Measurements from ENCODE around the gene ZNF746.
"Not testable (repeated sequence)": the region's sequence is repeated elsewhere in the genome, so short reads cannot be mapped to it uniquely, and the experiment has no call there.

The ZNF746 gene

GRCh38 chr7:149457766-149458165 is 39.8 kb downstream of the ZNF746 start:
- DNase-seq, result no peak

DNA sequence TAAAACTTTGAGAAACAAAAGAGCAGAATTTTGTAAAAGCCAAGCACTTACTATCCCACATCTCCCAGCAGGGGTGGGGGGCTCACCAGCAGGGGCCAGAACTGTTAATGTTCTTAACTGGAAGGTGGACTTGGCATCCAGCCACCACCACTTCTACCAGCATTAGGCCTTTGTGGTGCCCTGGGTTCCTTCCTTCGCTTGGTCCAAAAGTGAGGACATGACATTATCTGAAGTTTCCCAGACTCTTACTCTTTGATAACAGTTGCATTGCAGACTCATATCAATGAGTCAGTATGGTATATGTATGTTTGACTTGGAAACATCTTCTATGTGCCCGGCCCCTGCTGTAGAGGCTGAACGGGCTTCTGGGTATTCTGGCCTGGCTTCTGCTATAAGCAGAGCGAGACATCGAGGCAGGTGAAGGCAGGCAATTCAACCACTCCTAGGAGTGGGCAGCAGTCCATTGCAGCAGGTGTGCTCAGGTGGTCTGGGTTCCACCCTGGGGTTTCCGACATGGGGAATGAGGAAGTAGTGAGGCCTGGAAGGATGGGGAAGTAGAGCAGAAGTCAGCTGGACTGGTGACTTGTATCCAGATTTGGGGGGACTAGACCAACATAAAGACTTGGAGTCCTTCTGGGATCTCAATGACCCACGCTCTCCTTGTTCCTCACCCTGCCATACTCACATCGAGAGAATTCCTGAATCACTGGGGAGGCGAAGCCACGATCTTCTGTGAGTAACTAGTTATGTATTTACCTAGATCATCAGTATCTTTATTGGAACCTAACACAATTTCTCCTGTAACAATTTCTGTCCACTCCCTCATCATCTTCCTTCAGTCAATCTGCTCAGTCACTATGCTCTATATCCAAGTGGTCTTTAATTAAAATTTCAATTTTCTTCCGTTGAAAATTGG is 40.8 kb downstream of the ZNF746 start:
- DNase-seq, result no peak

- no peak for DNase-seq
Observed at GRCh38 chr7:149455175-149455950, 42.2 kb downstream of the ZNF746 start.

DNA sequence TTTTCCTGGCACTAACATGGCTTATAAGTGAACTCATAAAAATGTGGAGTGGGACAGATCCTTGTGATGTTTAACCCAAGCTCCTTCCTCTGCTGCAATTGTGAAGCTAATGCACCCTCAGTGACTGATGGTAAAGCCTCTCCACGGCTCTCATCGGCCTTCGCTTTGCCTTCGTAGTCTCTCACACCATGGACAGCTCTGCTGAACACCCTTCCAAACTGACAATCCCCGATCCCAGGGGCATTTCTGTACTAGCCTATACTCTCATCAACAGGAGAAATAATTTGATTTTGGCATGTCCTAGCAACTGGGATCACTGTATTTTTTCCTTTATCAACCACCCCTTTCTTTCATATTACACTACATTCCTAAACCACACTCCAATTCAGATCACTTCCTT is 42.9 kb downstream of the ZNF746 start:
- DNase-seq, result no peak

DNA sequence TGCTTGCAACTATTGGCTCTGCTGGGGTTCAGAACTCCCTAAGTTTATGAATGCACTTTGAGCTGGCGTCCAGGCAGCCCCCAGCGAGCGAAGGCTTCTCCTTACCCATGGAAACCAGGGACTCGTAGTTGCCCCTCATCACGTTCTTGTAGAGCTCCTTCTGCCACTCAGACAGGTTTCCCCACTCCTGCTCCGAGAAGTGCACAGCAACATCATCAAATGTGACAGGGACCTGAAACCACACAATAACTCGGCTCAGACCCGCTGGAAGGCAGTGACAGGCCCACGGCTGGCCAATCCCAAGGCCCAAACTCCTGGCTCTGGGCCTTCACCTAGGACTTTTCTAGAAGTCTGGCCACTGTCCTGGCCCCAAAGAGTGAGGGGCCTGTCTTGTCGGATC is 43.6 kb downstream of the ZNF746 start:
- no peak for DNase-seq

DNA sequence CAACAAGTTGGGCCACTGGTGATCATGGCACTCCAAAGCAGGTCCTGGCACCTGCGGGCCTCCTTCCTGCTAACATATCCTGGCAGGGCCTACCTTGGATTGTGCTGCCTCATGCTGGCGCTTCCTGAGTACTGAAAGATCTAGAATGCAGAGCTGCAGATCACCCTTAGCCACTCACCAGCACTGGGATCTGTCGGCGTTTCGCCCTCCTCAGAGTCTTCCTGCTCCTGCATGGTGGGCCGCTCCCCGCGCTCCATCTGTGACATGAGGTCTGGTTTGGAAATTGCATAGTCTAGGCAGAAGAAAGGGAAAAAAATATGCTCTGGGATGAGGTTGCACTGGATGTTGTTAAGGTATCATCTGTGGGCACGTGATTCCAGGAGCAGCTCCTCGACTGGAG is 46.8 kb downstream of the ZNF746 start:
- no peak for DNase-seq

GRCh38 chr7:149449897-149450296 is 47.7 kb downstream of the ZNF746 start:
- DNase-seq, result no peak

GRCh38 chr7:149448961-149449360 is 48.6 kb downstream of the ZNF746 start:
- no peak for DNase-seq

DNA sequence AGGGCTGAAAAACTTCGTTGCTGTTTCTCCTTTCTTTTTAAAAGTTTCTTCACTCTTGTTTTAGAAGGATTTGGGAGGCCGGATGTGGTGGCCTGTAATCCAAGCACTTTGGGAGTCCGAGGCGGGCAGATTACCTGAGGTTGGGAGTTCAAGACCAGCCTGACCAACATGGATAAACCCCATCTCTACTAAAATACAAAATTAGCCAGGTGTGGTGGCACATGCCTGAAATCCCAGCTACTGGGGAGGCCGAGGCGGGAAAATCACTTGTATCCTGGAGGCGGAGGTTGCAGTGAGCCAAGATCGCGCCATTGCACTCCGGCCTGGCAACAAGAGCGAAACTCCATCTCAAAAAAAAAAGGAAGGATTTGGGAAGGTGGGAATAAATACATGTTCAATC is 51.6 kb downstream of the ZNF746 start:
- DNase-seq, result not testable (repeated sequence)

DNA sequence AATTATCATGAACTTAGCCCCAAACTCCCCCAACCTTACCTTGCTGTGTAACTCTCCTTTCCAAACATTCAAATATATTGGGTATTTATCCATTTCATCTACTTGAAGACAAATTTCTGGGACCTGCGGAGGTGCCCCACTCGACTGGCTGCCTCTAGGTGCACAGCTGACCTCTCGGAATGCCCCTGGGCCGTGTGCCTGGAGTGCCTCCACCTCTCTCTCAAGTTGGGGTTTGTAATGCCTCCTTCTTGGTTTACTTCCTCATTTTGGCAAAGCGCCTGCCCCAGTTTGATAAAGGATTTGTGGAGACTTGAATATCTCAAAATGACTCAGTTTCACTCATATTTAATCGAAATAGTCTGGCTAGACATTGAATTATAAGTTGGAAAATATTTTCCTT is 53.3 kb downstream of the ZNF746 start:
- no peak for DNase-seq

DNA sequence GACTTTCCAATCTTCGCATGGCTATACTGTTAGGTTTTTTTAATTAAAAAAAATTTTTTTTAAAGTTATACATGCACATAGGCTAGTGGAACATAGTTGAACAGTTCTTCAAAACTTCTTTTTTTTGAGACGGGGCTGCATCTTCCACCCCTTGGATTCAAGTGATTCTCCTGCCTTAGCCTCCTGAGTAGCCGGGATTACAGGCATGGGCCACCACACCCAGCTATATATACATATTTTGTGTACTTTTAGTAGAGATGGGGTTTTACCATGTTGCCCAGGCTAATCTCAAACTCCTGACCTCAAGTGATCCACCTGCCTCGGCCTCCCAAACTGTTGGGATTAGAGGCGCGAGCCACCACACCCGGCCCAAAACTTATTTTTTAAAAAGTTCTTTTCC is 54.1 kb downstream of the ZNF746 start:
- DNase-seq, result no peak

DNA sequence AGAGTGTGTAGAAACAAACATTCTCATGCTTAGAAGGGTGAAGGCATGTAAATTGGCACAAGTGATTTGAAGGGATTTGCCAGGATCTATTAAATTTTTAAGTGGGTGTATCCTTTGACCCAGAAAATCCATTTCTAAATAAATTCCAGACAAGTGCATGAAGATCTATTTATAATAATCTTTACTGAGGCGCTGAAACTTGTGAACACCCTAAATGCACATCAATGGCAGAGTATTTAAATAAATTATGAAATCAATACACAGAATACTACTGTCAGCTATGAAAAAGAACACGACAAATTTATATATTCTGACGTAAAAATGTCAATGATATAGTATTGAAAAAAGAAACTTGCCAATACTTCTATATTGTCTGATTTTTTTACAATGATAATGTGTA is 54.7 kb downstream of the ZNF746 start:
- no peak for DNase-seq

DNA sequence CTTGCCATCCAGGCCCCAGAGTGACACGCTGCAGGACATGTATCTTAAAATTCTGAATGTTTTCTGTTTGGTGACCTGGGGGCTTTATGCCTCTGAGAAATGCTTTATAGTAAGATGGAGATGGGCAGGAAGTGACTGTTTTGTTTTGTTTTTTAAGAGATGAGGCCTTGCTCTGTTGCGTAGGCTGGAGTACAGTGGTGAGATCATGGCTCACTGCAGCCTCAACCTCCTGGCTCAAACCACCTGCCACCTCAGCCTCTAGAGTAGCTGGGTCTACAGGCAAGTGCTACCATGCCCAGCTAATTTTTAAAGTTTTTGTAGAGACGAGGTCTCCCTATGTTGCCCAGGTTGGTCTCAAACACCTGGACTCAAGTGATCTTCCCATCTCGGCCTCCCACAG is 57.4 kb downstream of the ZNF746 start:
- DNase-seq, result no peak

DNA sequence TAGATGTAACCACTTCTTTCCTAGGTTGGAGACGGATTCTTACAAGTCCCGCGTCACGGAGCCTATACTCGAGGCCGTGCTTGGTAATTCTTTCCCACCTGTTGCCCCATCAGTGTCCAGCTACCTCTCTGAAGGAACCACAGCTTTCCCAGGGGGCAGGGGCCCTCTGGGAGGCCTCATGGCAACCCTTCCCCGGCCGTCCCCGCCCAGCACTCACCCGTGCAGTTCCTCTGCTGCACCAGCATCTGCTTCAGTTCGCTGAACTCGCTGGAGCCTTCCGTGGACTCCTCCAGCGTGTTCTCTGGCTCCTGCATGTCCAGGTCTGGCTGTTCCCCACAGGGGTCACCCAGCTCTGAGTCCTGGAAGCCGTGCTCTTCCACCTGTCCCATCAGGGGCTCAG is 61.3 kb downstream of the ZNF746 start:
- DNase-seq, result no peak

GRCh38 chr7:149433124-149433523 is 64.5 kb downstream of the ZNF746 start:
- no peak for DNase-seq

DNA sequence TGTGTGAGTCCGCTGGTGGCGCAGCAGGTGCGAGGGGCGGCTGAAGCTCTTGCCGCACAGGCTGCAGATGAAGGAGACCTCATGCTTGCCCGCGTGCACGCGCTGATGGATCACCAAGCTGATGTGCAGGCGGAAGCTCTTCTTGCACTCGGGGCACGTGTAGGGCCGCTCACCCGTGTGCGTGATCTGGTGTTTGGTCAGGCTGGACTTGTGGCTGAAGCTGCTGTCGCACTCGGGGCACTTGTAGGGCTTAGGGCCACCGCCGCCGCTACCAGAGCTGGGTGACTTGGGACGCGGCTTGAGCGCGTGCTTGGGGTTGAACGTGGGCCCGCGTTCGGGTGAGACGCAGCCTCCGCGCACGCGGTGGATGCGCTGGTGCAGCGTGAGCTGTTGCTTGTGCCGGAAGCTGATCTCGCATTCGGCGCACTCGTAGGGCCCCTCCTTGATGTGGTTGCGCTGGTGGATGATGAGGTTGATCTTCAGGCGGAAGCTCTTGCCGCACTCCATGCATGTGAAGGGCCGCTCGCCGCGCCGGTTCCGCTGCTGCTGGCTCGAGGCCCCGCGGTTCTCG is 65.4 kb downstream of the ZNF746 start:
- DNase-seq, result no peak

DNA sequence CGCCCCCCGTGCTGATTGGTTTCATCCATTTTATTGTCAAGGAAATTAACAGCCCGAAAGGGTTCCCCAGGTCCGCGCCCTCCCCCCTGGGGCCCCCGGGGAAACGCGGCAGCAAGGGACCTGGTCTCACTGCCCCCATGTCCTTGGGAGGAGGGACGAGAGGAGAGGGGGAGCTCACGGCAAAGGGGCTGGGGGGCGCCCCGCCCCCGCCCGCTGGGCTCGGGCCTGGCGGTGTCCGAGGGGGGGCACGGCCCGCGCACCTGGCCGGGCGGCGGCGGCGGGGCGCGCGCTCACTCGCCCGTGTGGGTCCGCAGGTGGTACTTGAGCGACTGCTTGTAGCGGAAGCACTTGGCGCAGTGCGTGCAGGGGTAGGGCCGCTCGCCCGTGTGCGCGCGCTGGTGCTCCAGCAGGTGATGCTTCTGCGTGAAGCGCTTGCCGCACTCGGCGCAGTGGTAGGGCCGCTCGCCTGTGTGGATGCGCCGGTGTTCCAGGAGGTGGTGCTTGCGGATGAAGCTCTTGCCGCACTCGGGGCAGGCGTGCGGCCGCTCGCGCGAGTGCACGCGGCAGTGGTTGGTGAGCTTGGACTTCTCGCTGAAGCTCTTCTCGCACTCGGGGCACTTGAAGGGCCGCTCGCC is 66.0 kb downstream of the ZNF746 start:
- DNase-seq, result no peak

DNA sequence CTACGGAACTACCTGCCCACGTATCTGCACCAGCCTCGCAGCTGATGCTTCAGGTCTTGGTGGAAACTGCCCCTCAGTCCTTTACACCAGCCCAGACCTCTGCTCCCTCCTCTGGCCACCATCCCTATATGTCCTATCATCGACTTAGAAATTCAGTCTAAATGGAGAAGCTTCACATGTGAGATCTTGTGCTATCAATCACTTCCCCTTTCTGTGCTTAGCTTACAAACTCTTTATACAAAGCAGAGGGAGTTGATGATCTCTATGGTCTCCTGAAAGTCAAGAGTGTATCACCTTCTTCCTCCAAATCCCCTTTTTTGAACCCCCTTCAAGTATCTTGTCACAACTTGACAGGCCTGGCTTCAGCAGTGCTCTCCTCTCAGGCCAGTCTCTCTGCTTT is 67.4 kb downstream of the ZNF746 start:
- no peak for DNase-seq

DNA sequence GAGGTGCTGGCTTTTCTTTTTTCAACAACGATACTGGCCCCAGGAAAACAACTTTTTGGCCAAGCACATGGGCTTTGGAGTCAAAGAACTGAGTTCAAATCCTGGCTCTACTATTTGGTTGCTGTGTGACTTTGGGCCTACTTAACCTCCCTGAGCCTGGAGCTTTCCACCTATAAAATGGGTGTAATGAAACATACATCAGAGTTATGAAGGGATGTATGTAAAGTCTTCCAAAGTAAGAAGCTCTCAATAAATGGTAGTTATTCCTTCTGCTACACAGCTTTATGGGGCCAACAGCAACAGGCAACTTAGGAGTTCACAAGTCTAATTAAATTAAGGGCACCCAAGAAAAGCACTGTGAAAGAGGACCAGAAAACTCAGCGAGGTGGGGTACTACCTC is 69.7 kb downstream of the ZNF746 start:
- DNase-seq, result no peak

- DNase-seq, result no peak
Observed at GRCh38 chr7:149427096-149427680, 70.4 kb downstream of the ZNF746 start.

- DNase-seq, result no peak
Observed at GRCh38 chr7:149423449-149424110, 74.0 kb downstream of the ZNF746 start.

DNA sequence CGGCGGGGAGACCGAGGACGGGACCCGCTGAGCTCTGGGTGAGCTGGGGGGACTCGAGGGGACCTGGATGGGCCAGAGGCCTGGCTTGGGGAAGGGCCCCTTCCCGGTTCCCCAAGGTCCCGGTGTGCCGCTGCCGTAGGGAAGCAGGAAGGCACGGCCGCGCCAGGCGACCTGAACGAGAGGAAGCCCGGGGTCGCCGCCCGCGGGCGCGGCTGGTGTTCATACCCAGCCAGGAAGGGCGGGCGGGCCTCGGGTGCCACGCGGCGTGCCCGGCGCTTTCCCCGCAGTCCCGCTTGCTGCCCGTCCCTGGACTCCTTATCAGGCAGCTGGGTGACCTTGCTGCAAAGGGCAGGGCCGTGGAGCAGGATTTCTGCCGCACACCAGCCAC is 74.7 kb downstream of the ZNF746 start:
- no peak for DNase-seq

Measured in NCI-H2227 treated with DMSO at 0.1 percent for 48 hours (cell line).